Prostate gland (tissue), 2 donors: ENCODE measurements around the gene ERC2. TPM values are rescaled to one million over a fixed set of nuclear protein-coding genes. Genes with fewer than 3 reads are reported as not detected.

Experiments
- DNase-seq: peaks from one replicate; pipeline ENCODE4 v3.0.0-alpha.2; 2019; ENCODE audit warnings: low spot score
- H3K27ac ChIP-seq, 2 donors: fragments of 200-600 bp; sonication (generic); 2 replicates each; pipeline ENCODE4 v1.5.1; 2017 to 2019
- H3K27me3 ChIP-seq: fragments of 200-600 bp; sonication (generic); replicated peaks from 2 replicates; pipeline ENCODE4 v1.5.1; 2019; ENCODE audit not compliant: insufficient read depth
- H3K36me3 ChIP-seq, 2 donors: fragments of 200-600 bp; sonication (generic); 1 replicate in 1 of 2; 2 replicates in 1 of 2; pipeline versions ENCODE4 v1.5.1 to v1.8.1; 2017 to 2019
- H3K4me1 ChIP-seq: fragments of 200-600 bp; sonication (generic); replicated peaks from 2 replicates; pipeline ENCODE4 v1.5.1; 2019
- H3K4me3 ChIP-seq, 2 donors: fragments of 200-600 bp; sonication (generic); 2 replicates each; pipeline ENCODE4 v1.5.1; 2017 to 2019
- H3K9me3 ChIP-seq: fragments of 200-600 bp; sonication (generic); 2 replicates; pipeline ENCODE4 v1.5.1; 2017
- CTCF ChIP-seq, 4 experiments: fragments of 200-600 bp in 2 of 4; fragments of 450-650 bp in 2 of 4; sonication (generic) in 2 of 4; IDR thresholded peaks; 1 replicate in 3 of 4; 2 replicates in 1 of 4; pipeline ENCODE4 v1.5.1; 2016 to 2019; ENCODE audit warnings: antibody characterized with exemption in 4 of 4, mild to moderate bottlenecking in 2 of 4, moderate library complexity in 2 of 4
- POLR2A ChIP-seq: fragments of 450-650 bp; IDR thresholded peaks from one replicate; pipeline ENCODE4 v1.6.1; 2016; ENCODE audit warnings: antibody characterized with exemption, mild to moderate bottlenecking
- POLR2AphosphoS5 ChIP-seq: sonication (generic); formaldehyde crosslinking; IDR thresholded peaks from one replicate; pipeline ENCODE4 v1.6.1; 2017; ENCODE audit warnings: antibody characterized with exemption
- WGBS: methylation state at CpG from one replicate; pipeline ENCODE4 v1.1.5; 2018; 5-methylcytosine and 5-hydroxymethylcytosine counted together
- intact Hi-C: fragments of 100-400 bp; cut with DNase I; formaldehyde crosslinking; loops from one replicate; pipeline ENCODE4 v1.14.2; 2022
- total RNA-seq, 2 donors: library from RNA; depleted of rRNA; stranded (reverse); fragments of >200 nt; gene quantifications; one replicate each; pipeline ENCODE4 v1.1.0, GENCODE V29; 2016

The ERC2 gene
- total RNA-seq, 2 donors from 2014 or later = 1.0 to 2.7 TPM

- TF ChIP-seq CTCF (IDR thresholded peaks at IDR 0.05) (no peak), POLR2AphosphoS5 (no peak), POLR2A (no peak)
- WGBS = 75% methylated on average over 6 of the region's 6 CpGs
- no peaks in the 10 kb centered on the region for H3K36me3 ChIP-seq
- intact Hi-C loops = no loop called here
- no peaks in the 10 kb centered on the region for H3K9me3 ChIP-seq
- H3K27me3 ChIP-seq = no peaks in the 10 kb centered on the region
- no peak for DNase-seq
- H3K4me1 ChIP-seq = no peaks in the 10 kb centered on the region
- no peak overlapping the region for H3K4me3 ChIP-seq
- H3K27ac ChIP-seq = no peak overlapping the region
These were observed 946.4 kb downstream of the ERC2 start for GRCh38 chr3:55521738-55522421.

GRCh38 chr3:55521064-55521737 lies 947.1 kb downstream of the ERC2 start:
- Histone ChIP-seq H3K36me3 (no peaks in the 10 kb centered on the region), H3K4me1 (no peaks in the 10 kb centered on the region), H3K9me3 (no peaks in the 10 kb centered on the region), H3K27ac (no peak overlapping the region), H3K4me3 (no peak overlapping the region), H3K27me3 (no peaks in the 10 kb centered on the region)
- intact Hi-C loops = no loop called here
- 80% methylated on average over 9 of the region's 9 CpGs for WGBS
- TF ChIP-seq CTCF (IDR thresholded peaks at IDR 0.05) (no peak), POLR2AphosphoS5 (no peak), POLR2A (no peak)
- no peak for DNase-seq

- no peaks in the 10 kb centered on the region for H3K9me3 ChIP-seq
- H3K27ac ChIP-seq = no peak overlapping the region
- no peaks in the 10 kb centered on the region for H3K27me3 ChIP-seq
- H3K4me1 ChIP-seq = no peaks in the 10 kb centered on the region
- 63% methylated on average over 3 of the region's 3 CpGs for WGBS
- intact Hi-C loops = no loop called here
- no peak overlapping the region for H3K4me3 ChIP-seq
- no peaks in the 10 kb centered on the region for H3K36me3 ChIP-seq
- TF ChIP-seq CTCF (IDR thresholded peaks at IDR 0.05) (no peak), POLR2AphosphoS5 (no peak), POLR2A (no peak)
- DNase-seq = no peak
These were observed 949.2 kb downstream of the ERC2 start for GRCh38 chr3:55519019-55519418.

DNA sequence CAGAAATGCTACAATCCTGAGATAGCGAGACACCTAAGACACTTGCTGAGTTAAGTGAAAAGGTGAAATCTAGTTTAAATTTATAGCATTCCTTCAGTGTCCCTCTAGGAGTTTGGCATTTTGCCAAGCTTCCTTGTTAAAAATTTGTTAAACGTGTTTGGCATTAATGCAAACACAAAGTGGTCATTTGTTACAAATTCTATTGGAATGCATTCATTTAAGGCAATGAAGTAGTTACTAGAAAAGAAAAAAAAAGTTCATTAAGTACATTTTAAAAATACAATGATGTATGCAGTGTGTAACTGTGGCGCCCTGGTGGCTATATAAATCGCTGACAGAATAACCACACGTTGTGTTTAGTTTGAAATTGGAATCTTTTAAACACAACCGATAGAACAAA lies 949.8 kb downstream of the ERC2 start:
- H3K4me3 ChIP-seq = no peak overlapping the region
- no peaks in the 10 kb centered on the region for H3K36me3 ChIP-seq
- no peaks in the 10 kb centered on the region for H3K27me3 ChIP-seq
- no peak for DNase-seq
- WGBS = 48% methylated on average over 6 of the region's 6 CpGs
- no peak overlapping the region for H3K27ac ChIP-seq
- no peaks in the 10 kb centered on the region for H3K4me1 ChIP-seq
- TF ChIP-seq POLR2AphosphoS5 (no peak), POLR2A (no peak), CTCF (IDR thresholded peaks at IDR 0.05) (peak in 1 of 4 experiments; percentile 7)
- intact Hi-C loops = no loop called here
- no peaks in the 10 kb centered on the region for H3K9me3 ChIP-seq
